Measurements from ENCODE around the gene GARNL3.

GRCh38 chr9:127384016-127384730 lies 119.6 kb downstream of the GARNL3 start:
- TF ChIP-seq CTCF (IDR thresholded peaks at IDR 0.05) (no peak), POLR2A (IDR thresholded peaks at IDR 0.05) (no peak), POLR2AphosphoS5 (IDR thresholded peaks at IDR 0.05) (no peak)
